Activated CD4-positive, alpha-beta T cell treated with anti-CD3 and anti-CD28 coated beads, Interleukin-2, amount 50 U/mL, for 48 hours (primary cell): Measurements from ENCODE around the gene ADRB1.

Experiments
- DNase-seq, 2 experiments: peaks; one replicate each; pipeline ENCODE4 v3.0.0-alpha.2; 2020

The ADRB1 gene

GRCh38 chr10:114058297-114058696 is 14.6 kb downstream of the ADRB1 start:
- DNase-seq, result no peak

DNA sequence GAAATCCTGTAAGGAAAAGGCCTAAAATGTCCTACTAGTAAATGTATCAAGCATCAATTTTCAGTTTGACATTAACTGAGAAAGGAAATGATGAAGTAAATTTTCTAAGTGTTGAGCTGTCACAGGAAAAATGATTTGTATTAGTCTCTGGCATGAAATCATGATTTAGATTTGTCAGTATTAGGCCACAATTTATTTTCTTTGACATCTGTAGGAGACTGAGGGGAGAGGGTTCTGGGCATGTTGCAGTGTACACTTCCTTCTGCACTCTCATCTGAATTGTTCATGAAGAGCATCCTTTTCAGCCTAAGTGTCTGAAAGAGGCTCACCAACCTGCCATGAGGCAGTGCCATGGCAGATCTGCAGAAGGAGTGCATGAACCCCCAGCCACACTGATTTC is 15.9 kb downstream of the ADRB1 start:
- DNase-seq, result no peak

DNA sequence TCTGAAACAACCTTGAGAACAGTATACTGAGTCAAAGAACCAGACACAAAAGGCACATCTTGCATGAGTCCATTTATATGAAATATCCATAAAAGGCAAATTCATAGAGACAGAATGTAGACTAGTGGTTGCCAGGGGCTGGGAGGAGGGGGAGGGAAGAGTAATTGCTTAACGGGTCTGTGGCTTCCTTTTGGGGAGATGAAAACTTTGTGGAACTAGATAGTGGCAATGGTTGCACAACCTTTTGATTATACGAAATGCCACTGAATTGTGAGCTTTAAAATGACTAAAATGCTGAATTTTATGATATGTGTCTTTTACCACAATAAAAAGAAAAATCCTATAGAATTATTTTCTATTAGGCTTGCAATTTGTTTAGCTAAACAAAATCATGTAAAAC is 16.8 kb downstream of the ADRB1 start:
- DNase-seq, result no peak

DNA sequence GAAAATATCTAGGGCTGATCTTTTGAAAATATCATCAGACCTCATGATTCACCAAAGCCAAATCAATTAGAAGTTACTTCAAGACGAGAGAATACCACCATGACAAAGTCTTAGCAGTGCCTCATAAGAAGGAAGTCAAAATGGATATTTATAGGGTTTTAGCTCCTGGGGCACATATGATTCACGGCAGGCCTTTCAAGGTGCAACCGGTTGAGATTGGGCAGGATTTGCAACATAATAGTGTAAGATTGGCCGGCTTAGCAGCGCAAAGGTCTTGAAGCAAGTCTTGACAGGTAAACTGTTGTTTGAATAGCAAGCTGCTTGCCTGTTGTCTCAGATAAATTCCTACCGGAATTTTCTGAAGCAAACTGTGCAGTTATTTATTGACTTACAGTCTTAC is 17.5 kb downstream of the ADRB1 start:
- no peak for DNase-seq

DNA sequence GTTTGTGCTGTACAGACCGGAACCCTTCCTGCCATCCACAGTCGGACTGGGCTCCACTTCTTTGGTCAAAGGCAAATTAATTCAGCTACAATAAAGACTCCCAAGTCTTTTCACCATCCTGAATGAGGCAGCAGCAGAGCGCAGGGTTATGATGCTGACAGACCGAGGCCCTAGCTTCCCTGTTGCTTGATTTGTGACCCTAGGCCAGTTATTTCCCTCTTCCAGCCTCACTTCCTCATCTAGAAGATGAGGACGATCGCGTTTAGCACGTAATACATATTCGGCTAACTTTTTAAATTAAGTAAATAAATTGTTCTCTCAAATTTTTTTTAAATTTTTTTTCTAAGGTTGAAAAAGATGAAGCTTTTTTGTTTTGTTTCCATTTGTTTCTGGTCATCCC is 18.1 kb downstream of the ADRB1 start:
- no peak for DNase-seq

DNA sequence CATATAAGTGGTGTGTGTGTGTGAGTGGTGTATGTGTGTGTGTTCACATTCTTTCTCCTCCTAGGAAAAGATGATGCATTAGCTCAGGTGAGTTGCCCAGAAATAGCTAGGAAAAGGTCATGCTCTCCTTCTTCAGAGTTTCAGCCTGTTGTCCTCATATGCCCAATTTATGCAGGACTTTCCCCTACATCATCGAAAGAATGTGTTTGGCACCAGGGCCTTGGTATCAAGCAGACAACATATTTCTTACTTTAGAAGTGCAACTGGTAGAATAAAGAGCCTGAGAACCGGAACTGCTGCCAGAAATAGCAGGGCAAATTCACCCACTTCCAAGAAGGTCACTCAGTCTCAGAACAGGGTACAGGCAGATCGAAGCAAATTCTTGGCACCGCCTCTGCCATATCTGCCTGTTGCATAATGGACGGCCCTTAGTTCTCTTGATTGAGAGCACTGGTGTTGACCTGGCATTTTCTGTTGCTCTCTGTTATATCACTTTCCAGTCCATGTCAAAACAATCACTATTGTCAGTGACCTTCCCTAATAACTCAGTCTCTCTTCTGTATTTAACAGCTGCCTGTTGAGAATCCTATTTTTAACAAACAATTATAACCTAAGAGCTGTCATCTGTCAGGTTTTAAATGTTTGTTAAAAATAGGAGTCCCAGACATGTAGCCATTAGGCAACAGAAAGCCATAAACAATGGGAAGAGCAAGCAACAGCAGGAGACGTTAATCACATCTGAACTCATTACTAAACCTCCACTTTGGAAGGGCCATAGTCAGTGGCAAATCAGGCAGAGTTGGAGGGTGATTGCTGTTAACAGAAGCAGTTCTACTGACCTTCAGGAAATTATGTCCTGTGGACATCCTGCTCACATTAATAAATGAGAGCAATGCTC is 20.7 kb downstream of the ADRB1 start:
- DNase-seq, result no peak

- no peak for DNase-seq
Measured at GRCh38 chr10:114065049-114065435, 21.4 kb downstream of the ADRB1 start.

DNA sequence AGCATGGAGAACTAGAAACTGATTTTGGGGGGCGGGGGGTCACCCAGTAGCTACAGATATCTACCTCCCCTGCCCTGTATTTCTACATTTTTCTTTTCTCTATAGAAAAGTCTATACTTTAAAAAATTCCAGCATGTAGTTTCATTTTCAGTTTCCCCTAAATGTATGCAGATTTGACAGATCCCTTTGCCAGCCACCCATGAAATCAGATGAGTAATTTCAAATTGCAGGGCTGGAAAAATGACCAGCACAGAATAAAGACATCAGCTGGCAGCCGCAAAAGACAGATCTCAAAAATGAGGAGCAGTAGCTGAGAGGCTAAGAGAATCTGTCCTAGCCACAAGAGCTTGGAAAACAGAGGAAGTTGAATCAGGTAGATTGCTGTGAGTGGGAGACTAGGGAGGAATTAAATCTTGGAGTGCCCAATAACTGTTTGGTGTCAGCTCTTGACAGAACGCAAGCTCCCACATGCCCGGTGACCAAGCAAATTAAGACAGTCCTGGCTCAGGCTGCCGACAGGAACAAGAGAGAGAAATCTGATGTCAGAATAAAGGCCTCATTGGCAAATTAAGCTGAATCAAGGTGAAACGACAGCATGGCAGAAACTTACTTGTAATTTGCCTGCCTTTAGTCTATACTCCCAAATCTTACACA is 24.5 kb downstream of the ADRB1 start:
- DNase-seq, result no peak

- DNase-seq, result no peak
Measured at GRCh38 chr10:114070710-114071109, 27.0 kb downstream of the ADRB1 start.

DNA sequence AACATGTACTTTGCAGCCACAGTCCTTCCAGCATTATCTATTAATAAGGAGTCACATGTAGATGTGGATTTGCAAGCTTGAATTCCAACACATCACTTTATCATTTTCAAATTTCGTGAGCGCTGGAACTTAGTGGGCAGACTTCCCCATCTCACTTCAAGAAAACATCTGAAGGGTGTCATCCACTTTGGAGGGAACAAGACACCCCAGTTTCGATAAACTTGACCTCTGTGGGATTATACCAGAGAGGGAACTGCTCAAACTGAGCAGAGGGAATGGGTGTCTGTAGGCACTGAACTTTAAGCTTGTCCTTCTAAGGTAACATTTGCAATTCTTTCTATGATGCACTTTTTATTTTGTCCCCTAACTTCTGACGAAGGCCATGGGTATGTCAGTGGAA is 27.5 kb downstream of the ADRB1 start:
- no peak for DNase-seq

DNA sequence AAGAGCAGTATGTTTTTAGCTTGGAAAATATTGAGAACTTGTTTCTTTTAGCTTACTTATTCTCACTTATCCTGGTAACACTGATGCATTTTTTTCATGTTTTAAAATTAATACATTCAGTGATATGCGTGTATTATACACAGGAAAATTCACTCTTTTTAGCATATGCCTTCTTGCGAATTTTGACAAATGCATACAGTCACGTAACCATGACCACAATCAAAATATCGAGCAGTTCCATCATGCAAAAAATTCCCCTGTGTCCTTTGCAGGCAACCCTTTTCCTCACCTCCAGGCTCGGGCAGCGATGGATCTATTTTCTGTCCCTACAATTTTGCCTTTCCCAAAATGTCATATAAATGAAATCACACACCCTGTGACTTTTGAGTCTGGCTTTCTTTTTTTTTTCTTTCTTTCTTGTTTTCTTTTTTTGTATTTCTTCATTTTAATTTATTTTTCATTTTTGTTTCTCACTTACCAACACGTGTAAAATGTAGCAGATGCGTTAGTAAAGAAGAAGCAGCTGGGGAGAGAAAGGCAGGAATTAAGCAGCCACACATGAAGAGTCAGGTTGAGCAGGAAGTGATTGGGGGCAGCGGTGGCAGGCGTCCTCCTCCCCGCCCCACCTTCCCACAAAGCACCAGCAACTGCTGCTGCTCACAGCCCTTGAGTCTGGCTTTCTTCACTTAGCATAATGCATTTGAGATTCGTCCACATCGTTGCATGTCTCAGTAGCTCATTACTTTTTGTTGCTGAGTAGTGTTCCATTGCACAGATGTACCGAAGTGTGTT is 29.9 kb downstream of the ADRB1 start:
- no peak for DNase-seq

DNA sequence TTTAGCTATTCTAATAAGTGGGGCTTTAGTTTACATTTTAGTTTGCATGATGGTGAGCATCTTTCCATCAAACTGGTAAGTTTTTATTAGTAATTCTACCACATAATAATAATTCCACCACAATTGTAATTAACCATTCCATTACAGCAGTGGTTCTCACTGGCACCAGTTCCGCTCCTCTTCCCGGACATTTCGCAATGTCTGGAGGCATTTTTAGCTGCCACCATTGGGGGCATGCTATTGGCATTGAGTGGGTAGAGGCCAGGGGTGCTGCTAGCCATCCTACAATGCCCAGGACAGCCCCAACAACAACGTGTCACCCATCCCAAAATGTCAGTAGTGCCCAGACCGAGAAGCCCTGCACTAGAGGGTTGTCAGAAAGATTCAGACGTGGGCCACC is 31.4 kb downstream of the ADRB1 start:
- no peak for DNase-seq

GRCh38 chr10:114077347-114077746 is 33.7 kb downstream of the ADRB1 start:
- DNase-seq, result no peak

DNA sequence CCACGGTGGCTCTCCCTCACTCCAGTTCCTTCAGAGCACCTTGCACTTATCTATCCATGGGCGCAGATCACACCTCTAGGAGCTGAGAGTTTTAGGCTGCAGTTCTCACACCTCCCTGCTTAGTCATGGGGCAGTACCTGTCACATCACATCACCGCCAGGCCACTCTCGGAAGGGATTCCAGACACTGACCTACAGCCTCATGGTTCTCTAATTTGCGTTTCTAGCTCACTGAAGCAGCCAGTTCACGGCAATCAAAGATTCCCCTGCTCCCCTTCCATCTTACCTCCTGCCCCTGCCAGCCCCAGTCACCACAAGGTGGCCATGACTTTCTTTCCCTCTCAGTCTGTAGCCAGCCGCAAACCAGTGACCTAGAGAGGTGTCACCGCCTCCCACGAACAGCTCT is 34.2 kb downstream of the ADRB1 start:
- DNase-seq, result no peak

DNA sequence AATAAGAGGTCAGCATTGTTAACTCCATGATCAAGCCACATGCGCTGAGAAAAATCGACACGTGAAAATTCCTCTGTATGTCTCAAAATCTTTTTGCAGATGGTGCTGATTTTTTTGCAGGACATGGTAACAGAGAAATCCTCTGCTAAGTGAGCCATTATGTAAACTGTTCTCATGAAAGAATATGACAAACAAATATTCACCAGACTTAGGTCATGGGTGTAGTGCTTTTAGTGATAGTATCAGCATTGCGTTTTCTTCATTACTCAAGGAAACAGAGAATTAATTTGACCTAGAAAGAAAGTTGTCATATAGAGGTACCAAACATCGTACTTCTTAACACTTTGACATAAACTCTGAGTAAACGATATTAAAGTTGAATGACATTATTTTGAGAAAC is 34.7 kb downstream of the ADRB1 start:
- no peak for DNase-seq

DNA sequence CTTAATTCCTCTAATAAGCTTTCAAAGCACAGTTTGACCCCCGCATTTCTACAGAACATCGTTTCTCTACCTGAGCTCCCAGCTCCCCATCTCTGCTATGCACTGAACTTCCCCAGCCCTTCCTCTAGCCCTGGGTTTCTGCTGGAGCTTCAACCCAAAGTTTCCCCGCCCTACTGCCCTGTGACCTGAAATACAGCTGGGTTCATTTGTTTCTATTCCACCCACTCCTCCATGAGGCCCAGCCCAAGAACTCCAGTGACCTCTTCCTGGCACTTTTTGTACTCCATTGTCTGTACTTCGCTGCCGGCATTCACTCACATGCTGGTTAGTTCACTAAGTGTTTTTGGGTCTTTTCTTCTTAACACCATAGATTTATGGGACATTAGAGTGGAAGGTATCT is 35.8 kb downstream of the ADRB1 start:
- no peak for DNase-seq

DNA sequence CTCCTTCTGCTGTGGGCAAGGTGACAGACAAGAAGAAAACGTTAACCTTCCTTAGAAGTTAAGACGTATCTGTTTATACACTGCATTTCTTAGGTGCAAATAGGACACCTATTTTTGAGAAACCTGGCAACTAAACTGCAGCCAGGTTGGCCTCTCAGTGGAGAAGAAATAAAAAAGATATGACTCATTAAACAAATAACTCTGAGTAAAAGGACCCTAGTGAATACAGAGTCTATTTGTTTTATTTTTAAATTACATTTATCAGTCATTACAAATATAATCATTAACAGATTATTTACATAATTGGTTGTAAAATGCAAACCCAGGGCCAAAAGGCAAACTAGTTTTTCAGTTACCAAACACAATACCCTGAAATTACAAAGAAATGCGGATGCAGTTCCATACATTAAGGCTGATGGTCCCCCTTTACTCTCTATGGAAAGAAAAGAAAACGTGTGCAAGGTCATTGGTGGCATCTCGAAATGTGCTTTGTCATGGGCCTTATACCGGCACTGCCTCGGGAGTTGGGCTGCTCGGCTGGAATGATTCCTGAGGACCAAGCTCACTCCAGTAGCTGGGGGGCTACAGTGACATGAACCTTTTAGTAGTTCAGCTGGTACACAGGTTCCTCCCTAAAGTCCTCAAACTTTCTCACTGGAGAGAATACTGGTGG is 38.4 kb downstream of the ADRB1 start:
- no peak for DNase-seq

DNA sequence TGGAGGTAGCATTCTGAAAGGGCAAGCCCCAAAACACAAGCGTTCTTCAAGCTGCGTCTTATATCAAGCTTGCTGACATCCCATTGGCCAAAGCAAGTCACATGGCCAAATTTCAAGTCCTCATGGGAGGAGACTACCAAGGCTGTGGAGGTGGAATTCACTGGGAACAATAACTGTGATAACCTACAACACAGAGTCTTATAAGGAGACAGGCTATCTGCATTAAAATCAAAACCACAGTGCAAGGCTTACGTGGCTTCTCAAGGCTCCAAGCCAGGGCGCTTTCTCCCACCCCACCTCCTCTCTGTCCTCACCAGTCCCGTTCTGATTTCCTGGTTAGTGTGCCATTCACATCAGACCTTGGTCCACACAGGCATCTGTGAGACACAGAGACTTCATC is 39.4 kb downstream of the ADRB1 start:
- DNase-seq, result no peak

- no peak for DNase-seq
Measured at GRCh38 chr10:114084215-114084614, 40.5 kb downstream of the ADRB1 start.

GRCh38 chr10:114087255-114087654 is 43.6 kb downstream of the ADRB1 start:
- no peak for DNase-seq

DNA sequence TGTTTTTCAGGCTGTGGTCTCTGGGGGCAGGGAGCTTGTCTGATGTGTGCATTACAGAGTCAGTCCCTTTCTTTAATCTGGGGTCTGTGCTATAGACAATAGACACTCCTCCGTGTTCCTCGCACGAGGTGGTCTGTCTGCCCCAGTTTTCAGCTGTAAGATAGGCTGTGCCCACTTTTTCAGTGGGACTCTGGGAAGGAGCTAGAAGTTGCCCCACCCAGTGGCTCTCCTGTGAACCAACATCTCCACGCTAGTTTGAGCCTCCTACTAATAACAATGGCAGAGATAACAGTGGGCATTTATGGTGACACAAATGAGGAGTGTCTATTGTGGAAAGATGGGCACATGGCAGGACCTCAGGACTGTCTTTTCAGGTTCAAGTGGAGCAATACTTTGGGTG is 44.0 kb downstream of the ADRB1 start:
- no peak for DNase-seq

GRCh38 chr10:114094795-114095194 is 51.1 kb downstream of the ADRB1 start:
- DNase-seq, result no peak
